Aorta (tissue), 5 donors: ENCODE results near the gene CLIP4. TPM values are rescaled to one million over a fixed set of nuclear protein-coding genes. Genes with fewer than 3 reads are reported as not detected.
"Not testable (repeated sequence)": the region's sequence is repeated elsewhere in the genome, so short reads cannot be mapped to it uniquely, and the experiment has no call there.

Experiments used
- ATAC-seq: fragments of 200-7000 bp; cut with Tn5 transposase; one replicate; pipeline ENCODE4 v1.9.1; 2022; ENCODE audit warnings: moderate library complexity; ENCODE audit not compliant: low FRiP score
- DNase-seq, 2 donors: peaks; one replicate each; pipeline ENCODE4 v3.0.0-alpha.2; 2020
- H3K27ac ChIP-seq, 2 donors: one replicate each; pipeline ENCODE4 v1.5.1; 2013; ENCODE audit warnings: low read length in 2 of 2, mild to moderate bottlenecking in 2 of 2, moderate library complexity in 2 of 2, control low read depth in 1 of 2, inconsistent platforms in 1 of 2, low read depth in 1 of 2
- H3K27me3 ChIP-seq, 2 donors: one replicate each; pipeline ENCODE4 v1.6.1; 2013; ENCODE audit warnings: control low read depth in 1 of 2, low read length in 1 of 2, mild to moderate bottlenecking in 1 of 2, moderate library complexity in 1 of 2; ENCODE audit not compliant: insufficient read depth in 2 of 2, control insufficient read depth in 1 of 2
- H3K36me3 ChIP-seq, 2 donors: one replicate each; pipeline ENCODE4 v1.6.1; 2013; ENCODE audit warnings: control low read depth in 1 of 2, low read length in 1 of 2, mild to moderate bottlenecking in 1 of 2; ENCODE audit not compliant: insufficient read depth in 2 of 2, control insufficient read depth in 1 of 2
- H3K4me1 ChIP-seq, 2 donors: one replicate each; pipeline ENCODE4 v1.6.1; 2013; ENCODE audit warnings: low read length in 2 of 2, control low read depth in 1 of 2, mild to moderate bottlenecking in 1 of 2, moderate library complexity in 1 of 2; ENCODE audit not compliant: insufficient read depth in 2 of 2, control insufficient read depth in 1 of 2
- H3K4me3 ChIP-seq, 2 donors: one replicate each; pipeline ENCODE4 v1.5.1; 2013; ENCODE audit warnings: low read length in 2 of 2, control low read depth in 1 of 2, mild to moderate bottlenecking in 1 of 2
- H3K9me3 ChIP-seq: one replicate; pipeline ENCODE4 v1.6.1; 2013; ENCODE audit warnings: mild to moderate bottlenecking, low read length; ENCODE audit not compliant: control insufficient read depth
- WGBS, 2 donors: extraction: QIAGEN DNeasy Blood & Tissue Kit; methylation state at CpG; one replicate each; pipeline ENCODE4 v1.1.7; 2013; 5-methylcytosine and 5-hydroxymethylcytosine counted together
- intact Hi-C, 2 donors: fragments of 100-400 bp; cut with DNase I; formaldehyde crosslinking; loops; one replicate each; pipeline versions ENCODE4 v1.14.2 to v1.15.0; 2022
- polyA plus RNA-seq, 2 donors: library from polyadenylated mRNA; stranded (reverse); fragments of 200-250 nt; gene quantifications; one replicate each; pipeline ENCODE4 v1.2.3, GENCODE V29; 2013
- total RNA-seq, 2 donors: library from RNA; stranded (reverse); fragmentation: NEBNext Ultra II Directional; extraction: Animal tissue kit (Norgen Biotek cat#: 25700); gene quantifications; one replicate each; pipeline ENCODE4 v1.2.1, GENCODE V29; 2021
- donor health status: healthy with polysubstance abuse.
- donor health status: Bipolar disorder and iron deficiency.
- donor health status: DM: no; HTN: no; CAD: no.
- donor health status: DM: no; HTN: no; CAD: no.
- donor health status: DM: yes; HTN: yes; CAD: no.

CLIP4 gene
- total and polyA plus RNA-seq, 4 donors: 7.6 to 52.3 (median 31.8) TPM

GRCh38 chr2:29090311-29090710, 24.9 kb upstream of the CLIP4 start:
- H3K27me3 ChIP-seq, H3K36me3 ChIP-seq, H3K27ac ChIP-seq, ATAC-seq, intact Hi-C loops, H3K4me1 ChIP-seq, H3K4me3 ChIP-seq, DNase-seq, H3K9me3 ChIP-seq: not testable (repeated sequence)
- WGBS, 2 donors: 81 to 89% methylated on average over 7 of the region's 7 CpGs

DNA sequence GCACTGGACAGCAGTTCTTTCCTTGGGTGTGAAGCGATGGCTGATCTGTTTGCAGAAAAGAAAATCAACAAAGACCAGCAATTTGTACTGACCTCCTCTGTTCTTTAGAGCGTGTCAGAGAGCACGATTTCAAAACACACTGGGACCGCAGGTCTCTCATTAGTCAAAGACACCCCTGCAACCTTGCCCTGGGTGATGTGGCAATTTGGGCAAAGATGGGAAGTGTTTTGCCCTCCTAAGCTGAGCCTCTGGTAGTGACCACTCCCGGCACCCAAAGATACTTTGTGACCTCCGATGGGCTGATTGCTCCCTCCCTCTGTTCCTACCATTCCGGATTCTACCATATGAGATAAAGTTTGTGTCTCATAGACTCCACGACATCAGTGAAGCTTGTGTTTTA, 18.2 kb upstream of the CLIP4 start:
- no peaks in the 10 kb centered on the region for H3K27me3 ChIP-seq
- DNase-seq (no peak), ATAC-seq (no peak)
- H3K36me3 ChIP-seq: no peaks in the 10 kb centered on the region
- 82 to 85% methylated on average over 8 of the region's 8 CpGs for whole genome bisulfite sequencing, 2 donors
- no peak overlapping the region for H3K27ac ChIP-seq
- no peaks in the 10 kb centered on the region for H3K9me3 ChIP-seq
- no peaks in the 10 kb centered on the region for H3K4me1 ChIP-seq
- H3K4me3 ChIP-seq: no peak overlapping the region
- intact Hi-C loops: no loop called here

DNA sequence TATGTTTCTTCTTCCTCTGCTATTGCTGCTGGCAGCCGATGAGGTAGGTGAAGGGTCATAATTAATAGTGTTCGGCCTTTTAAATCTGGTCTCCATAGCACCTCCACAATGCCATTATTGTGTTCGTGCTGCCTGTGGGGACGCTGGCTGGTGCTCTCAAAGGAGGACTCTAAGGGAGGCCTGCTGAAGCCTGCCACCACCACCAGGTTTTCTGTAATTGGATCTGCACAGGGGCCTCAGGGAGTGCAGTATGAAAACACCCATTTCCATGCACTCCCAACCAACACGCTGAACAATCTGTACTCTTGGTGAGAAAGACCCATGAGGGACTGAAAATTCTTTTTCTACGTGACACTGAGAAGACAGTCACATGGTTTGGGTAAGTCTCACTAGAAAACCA, 17.6 kb upstream of the CLIP4 start:
- whole genome bisulfite sequencing, 2 donors: 46 to 54% methylated on average over 6 of the region's 6 CpGs
- intact Hi-C loops: no loop called here
- Histone ChIP-seq H3K4me3 (no peak overlapping the region), H3K4me1 (no peaks in the 10 kb centered on the region), H3K36me3 (no peaks in the 10 kb centered on the region), H3K27me3 (no peaks in the 10 kb centered on the region), H3K27ac (no peak overlapping the region), H3K9me3 (no peaks in the 10 kb centered on the region)
- ATAC-seq (no peak), DNase-seq (no peak)

DNA sequence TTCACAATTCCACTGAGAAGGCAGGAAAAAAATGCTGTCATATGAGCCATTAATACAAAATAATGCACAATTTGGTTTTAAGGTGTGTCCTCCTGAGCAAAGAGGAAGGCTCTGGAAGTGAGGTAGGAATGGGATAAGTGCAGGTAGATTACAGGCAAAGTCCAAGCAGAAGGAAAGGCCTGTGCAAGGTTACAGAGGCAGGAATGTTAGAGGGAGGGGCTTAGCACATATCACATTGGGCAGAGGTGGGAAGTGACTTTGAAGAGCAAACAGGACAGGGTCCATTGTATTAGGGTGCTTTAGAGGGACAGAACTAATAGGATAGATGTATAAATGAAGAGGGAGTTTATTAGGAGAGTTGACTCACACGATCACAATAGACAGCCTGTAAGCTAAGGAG, 14.7 kb upstream of the CLIP4 start:
- Histone ChIP-seq H3K27ac (no peak overlapping the region), H3K9me3 (no peaks in the 10 kb centered on the region), H3K36me3 (no peaks in the 10 kb centered on the region), H3K4me3 (no peak overlapping the region), H3K27me3 (no peaks in the 10 kb centered on the region), H3K4me1 (no peaks in the 10 kb centered on the region)
- intact Hi-C loops: no loop called here
- DNase-seq (no peak), ATAC-seq (no peak)
- WGBS, 2 donors: 93 to 95% methylated on average over 1 of the region's 1 CpG

DNA sequence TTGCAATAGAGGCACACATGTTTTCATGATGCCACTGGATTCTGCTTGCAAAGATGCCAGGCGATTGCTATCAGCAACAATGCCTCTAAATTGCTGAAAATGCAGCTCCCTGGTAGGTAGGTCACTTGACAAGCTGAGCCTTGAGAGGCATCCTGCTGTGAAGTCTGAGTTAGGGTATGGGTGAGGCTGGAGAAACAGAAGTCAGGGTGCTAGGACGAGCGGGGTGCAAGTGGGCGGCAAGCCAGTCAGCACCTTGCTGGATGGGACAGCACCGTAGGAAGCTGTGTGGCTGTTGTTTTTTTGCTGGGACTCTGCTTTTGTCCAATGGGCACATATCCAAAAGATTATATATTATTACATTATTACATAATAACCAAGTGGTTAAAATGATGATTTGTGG, 10.5 kb upstream of the CLIP4 start:
- no peaks in the 10 kb centered on the region for H3K4me1 ChIP-seq
- H3K27me3 ChIP-seq: no peaks in the 10 kb centered on the region
- 78 to 82% methylated on average over 5 of the region's 5 CpGs for WGBS, 2 donors
- H3K4me3 ChIP-seq: no peak overlapping the region
- no peak overlapping the region for H3K27ac ChIP-seq
- no peaks in the 10 kb centered on the region for H3K36me3 ChIP-seq
- DNase-seq (no peak), ATAC-seq (no peak)
- intact Hi-C loops: no loop called here
- no peaks in the 10 kb centered on the region for H3K9me3 ChIP-seq

- intact Hi-C loops: no loop called here
- 54 to 55% methylated on average over 2 of the region's 2 CpGs for WGBS, 2 donors
Measured at GRCh38 chr2:29105375-29105774, 9.8 kb upstream of the CLIP4 start.

DNA sequence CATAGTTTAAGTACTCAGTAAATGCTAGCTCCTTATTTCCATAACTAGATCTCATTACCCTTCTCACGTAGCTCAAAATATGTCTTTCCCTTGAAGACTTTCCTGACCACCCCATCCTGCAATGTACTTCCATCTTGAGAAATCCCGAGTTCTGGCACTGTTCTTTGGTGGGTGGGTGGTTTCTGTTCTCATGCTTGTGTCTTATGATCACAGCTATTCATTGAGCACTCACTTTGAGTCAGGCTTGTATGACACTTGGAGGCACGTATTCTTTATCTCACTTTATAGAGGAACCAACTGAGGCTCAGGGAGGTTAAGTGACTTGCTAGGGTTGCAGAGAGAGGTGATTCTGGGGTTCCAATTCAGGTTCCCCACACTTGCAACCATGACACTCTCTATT, 9.0 kb upstream of the CLIP4 start:
- DNase-seq (no peak), ATAC-seq (no peak)
- intact Hi-C loops: no loop called here
- no peaks in the 10 kb centered on the region for H3K4me1 ChIP-seq
- no peaks in the 10 kb centered on the region for H3K27me3 ChIP-seq
- 87 to 94% methylated on average over 3 of the region's 3 CpGs for WGBS, 2 donors
- H3K36me3 ChIP-seq: no peaks in the 10 kb centered on the region
- no peak overlapping the region for H3K27ac ChIP-seq
- no peaks in the 10 kb centered on the region for H3K9me3 ChIP-seq
- H3K4me3 ChIP-seq: no peak overlapping the region

More at GRCh38 chr2:29105375-29105774, 9.8 kb upstream of the CLIP4 start:
- Histone ChIP-seq H3K9me3 (no peaks in the 10 kb centered on the region), H3K4me3 (no peak overlapping the region), H3K27ac (no peak overlapping the region), H3K4me1 (no peaks in the 10 kb centered on the region), H3K27me3 (no peaks in the 10 kb centered on the region), H3K36me3 (no peaks in the 10 kb centered on the region)
- DNase-seq (no peak), ATAC-seq (no peak)

DNA sequence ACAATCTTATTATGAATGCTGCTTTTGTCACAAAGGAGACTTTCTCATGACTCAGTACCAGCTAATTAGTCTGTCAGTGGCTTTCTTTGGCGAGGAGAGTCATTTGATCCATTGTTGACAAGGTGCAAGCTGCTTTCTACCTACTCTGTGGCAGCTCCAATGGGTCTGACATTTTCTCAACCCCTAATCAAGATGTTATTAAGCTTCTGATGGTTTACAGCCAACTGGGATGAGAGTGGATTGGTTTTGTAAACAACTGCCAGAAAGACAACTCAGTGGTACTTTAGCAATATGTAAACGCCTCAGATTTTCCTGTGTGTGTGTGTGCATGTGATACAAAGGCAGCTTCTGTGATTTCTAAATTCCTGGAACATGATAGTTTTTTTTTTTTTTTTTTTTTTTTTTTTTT, 8.2 kb upstream of the CLIP4 start:
- no peaks in the 10 kb centered on the region for H3K9me3 ChIP-seq
- H3K27me3 ChIP-seq: no peaks in the 10 kb centered on the region
- H3K4me3 ChIP-seq: no peak overlapping the region
- WGBS, 2 donors: 69 to 70% methylated on average over 2 of the region's 2 CpGs
- intact Hi-C loops: no loop called here
- H3K36me3 ChIP-seq: no peaks in the 10 kb centered on the region
- no peak for DNase-seq
- no peak for ATAC-seq
- no peak overlapping the region for H3K27ac ChIP-seq
- H3K4me1 ChIP-seq: no peaks in the 10 kb centered on the region

- ATAC-seq, H3K36me3 ChIP-seq, H3K4me3 ChIP-seq, H3K9me3 ChIP-seq, H3K27me3 ChIP-seq, H3K27ac ChIP-seq, intact Hi-C loops, H3K4me1 ChIP-seq, DNase-seq: not testable (repeated sequence)
- 88 to 93% methylated on average over 3 of the region's 3 CpGs for WGBS, 2 donors
Measured at GRCh38 chr2:29107547-29107946, 7.7 kb upstream of the CLIP4 start.
